Mesodermal cell (in vitro differentiated cells): ENCODE measurements around the gene MRPS30.
"Not testable (repeated sequence)": the region's sequence is repeated elsewhere in the genome, so short reads cannot be mapped to it uniquely, and the experiment has no call there.

Experiments used
- H3K27ac ChIP-seq: 2 replicates; pipeline ENCODE4 v1.7.0; 2013; ENCODE audit warnings: mild to moderate bottlenecking, low read depth, low read length, moderate library complexity; ENCODE audit not compliant: severe bottlenecking
- H3K36me3 ChIP-seq: 2 replicates; pipeline ENCODE4 v1.7.1; 2013; ENCODE audit warnings: mild to moderate bottlenecking, low read length, moderate library complexity; ENCODE audit not compliant: control insufficient read depth, insufficient read depth
- H3K4me1 ChIP-seq: one replicate; pipeline ENCODE4 v1.7.1; 2013; ENCODE audit warnings: mild to moderate bottlenecking, low read length; ENCODE audit not compliant: insufficient read depth, control insufficient read depth, poor library complexity, severe bottlenecking
- H3K4me3 ChIP-seq: 2 replicates; pipeline ENCODE4 v1.7.0; 2013; ENCODE audit warnings: low read length, control low read depth, mild to moderate bottlenecking; ENCODE audit not compliant: insufficient read depth, poor library complexity, severe bottlenecking; ENCODE audit errors: extremely low read depth
- H3K9me3 ChIP-seq: 2 replicates; pipeline ENCODE4 v1.7.1; 2013; ENCODE audit warnings: mild to moderate bottlenecking, low read length, moderate library complexity; ENCODE audit not compliant: control insufficient read depth
- WGBS, 2 experiments: methylation state at CpG; one replicate each; pipeline ENCODE4 v1.1.5; 2013; ENCODE audit warnings: missing lambda C conversion rate in 2 of 2; ENCODE audit not compliant: insufficient coverage in 2 of 2; 5-methylcytosine and 5-hydroxymethylcytosine counted together

Gene MRPS30

GRCh38 chr5:44814761-44815160 lies 6.0 kb downstream of the MRPS30 start:
- no CpG with 5 or more reads among the region's 2 CpGs for WGBS, 2 experiments
- Histone ChIP-seq H3K4me3 (no peak overlapping the region), H3K36me3 (peaks cover 51% of the 10 kb centered on the region), H3K4me1 (no peaks in the 10 kb centered on the region), H3K9me3 (no peaks in the 10 kb centered on the region), H3K27ac (no peak overlapping the region)

- H3K36me3 ChIP-seq, result peaks cover 39% of the 10 kb centered on the region
- no peaks in the 10 kb centered on the region for H3K4me1 ChIP-seq
- no peak overlapping the region for H3K27ac ChIP-seq
- no peak overlapping the region for H3K4me3 ChIP-seq
- no peaks in the 10 kb centered on the region for H3K9me3 ChIP-seq
- WGBS, 2 experiments, result 100% methylated on average over 1 of the region's 1 CpG; no CpG with 5 or more reads in 1 of the 2 experiments
Observed at GRCh38 chr5:44821164-44821563, 12.4 kb downstream of the MRPS30 start.

DNA sequence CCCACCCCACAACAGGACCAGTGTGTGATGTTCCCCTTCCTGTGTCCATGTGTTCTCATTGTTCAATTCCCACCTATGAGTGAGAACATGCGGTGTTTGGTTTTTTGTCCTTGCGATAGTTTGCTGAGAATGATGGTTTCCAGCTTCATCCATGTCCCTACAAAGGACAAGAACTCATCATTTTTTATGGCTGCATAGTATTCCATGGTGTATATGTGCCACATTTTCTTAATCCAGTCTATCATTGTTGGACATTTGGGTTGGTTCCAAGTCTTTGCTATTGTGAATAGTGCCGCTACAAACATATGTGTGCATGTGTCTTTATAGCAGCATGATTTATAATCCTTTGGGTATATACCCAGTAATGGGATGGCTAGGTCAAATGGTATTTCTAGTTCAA lies 15.9 kb downstream of the MRPS30 start:
- H3K4me1 ChIP-seq, H3K27ac ChIP-seq, H3K9me3 ChIP-seq, H3K4me3 ChIP-seq: not testable (repeated sequence)
- no CpG with 5 or more reads among the region's 3 CpGs for WGBS, 2 experiments
- H3K36me3 ChIP-seq, result peaks cover 29% of the 10 kb centered on the region

DNA sequence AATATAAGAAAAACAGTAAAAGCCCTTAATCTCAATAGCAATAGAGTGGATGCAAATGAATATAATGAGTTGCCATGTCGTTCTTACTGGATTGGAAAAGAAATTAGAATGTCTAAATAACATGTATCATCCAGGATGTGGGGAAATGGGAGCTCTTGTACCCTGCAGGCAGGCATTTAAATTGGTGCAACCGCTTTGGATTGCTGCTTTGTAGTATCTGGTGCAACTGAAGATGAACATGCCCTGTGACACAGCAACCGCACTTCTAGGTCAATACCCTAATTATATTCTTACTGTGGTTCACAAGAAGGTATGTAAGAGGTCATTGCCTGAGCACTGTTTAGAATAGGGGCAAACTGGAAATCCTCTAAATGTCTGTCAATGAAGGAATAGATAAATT lies 18.9 kb downstream of the MRPS30 start:
- H3K4me1 ChIP-seq, result no peaks in the 10 kb centered on the region
- H3K4me3 ChIP-seq, result no peak overlapping the region
- no peaks in the 10 kb centered on the region for H3K9me3 ChIP-seq
- H3K27ac ChIP-seq, result no peak overlapping the region
- 80% methylated on average over 2 of the region's 3 CpGs; no CpG with 5 or more reads in 1 of the 2 experiments for WGBS, 2 experiments
- peaks cover 9% of the 10 kb centered on the region for H3K36me3 ChIP-seq

- H3K9me3 ChIP-seq, result no peaks in the 10 kb centered on the region
- no peak overlapping the region for H3K4me3 ChIP-seq
- H3K4me1 ChIP-seq, result no peaks in the 10 kb centered on the region
- WGBS, 2 experiments, result no CpG with 5 or more reads among the region's 1 CpG
- no peak overlapping the region for H3K27ac ChIP-seq
- H3K36me3 ChIP-seq, result peaks cover 8% of the 10 kb centered on the region
Observed at GRCh38 chr5:44828719-44829118, 20.0 kb downstream of the MRPS30 start.

DNA sequence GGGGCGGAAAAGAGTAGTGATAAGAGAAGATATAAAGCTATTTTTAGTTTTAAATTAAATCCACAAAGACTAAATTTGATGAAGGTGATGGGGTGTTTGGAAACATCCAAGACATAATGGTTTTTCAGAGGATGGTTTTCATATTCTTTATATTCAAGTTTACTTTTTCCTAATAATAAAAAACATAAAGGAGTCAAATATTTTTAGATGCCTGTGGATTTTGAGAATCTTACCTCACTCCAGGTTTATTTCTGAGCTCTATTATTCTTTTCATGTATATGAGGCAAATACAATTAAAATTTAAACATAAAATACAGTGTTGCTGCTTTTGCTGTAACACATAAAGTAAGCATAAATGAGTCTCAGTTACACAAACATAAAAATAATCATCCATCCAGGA lies 22.2 kb downstream of the MRPS30 start:
- no peaks in the 10 kb centered on the region for H3K9me3 ChIP-seq
- no peaks in the 10 kb centered on the region for H3K4me1 ChIP-seq
- no CpG with 5 or more reads among the region's 1 CpG for WGBS, 2 experiments
- H3K27ac ChIP-seq, result no peak overlapping the region
- H3K4me3 ChIP-seq, result no peak overlapping the region
- peaks cover 8% of the 10 kb centered on the region for H3K36me3 ChIP-seq

DNA sequence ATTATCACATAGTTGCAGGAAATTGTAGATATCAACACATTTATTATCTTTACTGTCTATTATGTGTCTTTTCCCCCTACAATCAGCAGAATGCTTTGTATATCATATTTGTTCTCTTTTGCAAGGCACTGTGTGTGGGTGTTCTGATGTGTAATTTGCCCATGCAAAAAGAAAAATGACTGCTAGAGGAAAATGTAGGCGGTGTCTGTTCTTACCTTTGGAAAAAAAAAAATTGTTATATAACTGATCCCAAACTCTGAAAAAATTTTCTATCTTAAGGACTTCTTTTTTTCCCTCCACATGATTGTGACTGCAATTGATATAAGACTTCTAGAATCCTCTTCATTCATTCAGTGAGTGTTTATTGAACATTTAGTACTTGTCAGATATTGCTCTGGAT lies 24.5 kb downstream of the MRPS30 start:
- no peak overlapping the region for H3K4me3 ChIP-seq
- H3K27ac ChIP-seq, result no peak overlapping the region
- peaks cover 3% of the 10 kb centered on the region for H3K9me3 ChIP-seq
- WGBS, 2 experiments, result no CpG with 5 or more reads among the region's 1 CpG
- peaks cover 3% of the 10 kb centered on the region for H3K36me3 ChIP-seq
- H3K4me1 ChIP-seq, result no peaks in the 10 kb centered on the region

DNA sequence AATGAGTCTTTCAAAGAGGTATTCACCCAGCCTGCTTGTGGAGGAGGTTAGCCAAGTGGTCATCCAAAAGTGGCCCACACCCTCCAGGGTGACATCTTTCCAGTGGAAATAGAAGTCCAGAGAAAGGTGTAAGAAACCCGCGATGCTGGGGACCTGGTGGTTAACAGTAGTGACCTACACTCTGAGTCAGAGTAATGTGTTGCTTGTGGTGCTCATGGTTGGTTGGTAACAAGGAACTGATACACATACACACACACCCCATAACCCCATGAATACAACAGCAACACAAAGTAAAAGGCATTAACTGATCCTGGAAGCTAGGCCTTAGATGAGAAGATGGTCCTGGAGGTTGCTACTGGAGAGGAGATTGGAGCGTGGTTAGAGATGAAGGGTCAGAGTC lies 26.9 kb downstream of the MRPS30 start:
- no peaks in the 10 kb centered on the region for H3K4me1 ChIP-seq
- H3K27ac ChIP-seq, result no peak overlapping the region
- peaks cover 17% of the 10 kb centered on the region for H3K9me3 ChIP-seq
- WGBS, 2 experiments, result 80 to 95% methylated on average over 1 of the region's 3 CpGs
- H3K36me3 ChIP-seq, result no peaks in the 10 kb centered on the region
- no peak overlapping the region for H3K4me3 ChIP-seq

- H3K4me1 ChIP-seq, result no peaks in the 10 kb centered on the region
- no peaks in the 10 kb centered on the region for H3K36me3 ChIP-seq
- no peak overlapping the region for H3K4me3 ChIP-seq
- WGBS, 2 experiments, result 60% methylated on average over 1 of the region's 1 CpG; no CpG with 5 or more reads in 1 of the 2 experiments
- H3K27ac ChIP-seq, result no peak overlapping the region
- peaks cover 17% of the 10 kb centered on the region for H3K9me3 ChIP-seq
Observed at GRCh38 chr5:44839018-44839681, 30.4 kb downstream of the MRPS30 start.

DNA sequence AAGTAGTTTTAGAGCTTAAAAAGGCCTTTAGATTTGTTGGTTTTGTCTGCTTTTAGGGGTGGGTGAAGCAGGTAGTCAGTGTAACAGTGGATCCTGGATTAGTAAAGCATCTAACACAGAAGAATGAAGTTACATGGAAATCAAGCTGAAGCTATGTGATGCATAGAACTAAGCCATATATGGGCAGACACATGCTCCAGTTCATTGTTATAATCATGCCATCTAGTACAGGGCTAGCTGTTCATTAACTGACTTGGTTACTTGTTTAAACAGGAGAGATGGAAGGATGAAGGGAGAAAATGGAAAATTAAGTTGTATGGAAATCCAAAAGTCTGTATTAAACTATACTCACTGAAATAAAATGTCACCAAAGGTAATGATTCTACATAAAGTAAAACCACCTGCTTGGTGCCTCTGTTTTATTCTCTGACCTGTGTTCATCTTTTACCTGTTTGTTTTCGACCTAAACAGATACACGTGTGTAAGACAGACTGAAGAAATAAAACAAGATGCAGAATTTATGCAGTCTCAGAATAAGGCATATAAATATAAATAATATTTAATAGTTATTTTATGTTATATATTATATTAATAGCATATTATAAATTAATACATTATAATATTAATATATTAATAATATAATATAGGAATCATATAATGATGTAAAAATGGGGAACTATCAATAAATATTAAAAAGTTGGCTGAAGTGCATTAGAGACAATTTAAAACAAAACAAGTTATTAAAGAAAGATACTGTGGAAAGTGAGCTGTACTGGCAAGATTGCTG lies 33.9 kb downstream of the MRPS30 start:
- H3K9me3 ChIP-seq, result peaks cover 17% of the 10 kb centered on the region
- H3K4me1 ChIP-seq, result no peaks in the 10 kb centered on the region
- no CpG with 5 or more reads among the region's 2 CpGs for WGBS, 2 experiments
- H3K36me3 ChIP-seq, result no peaks in the 10 kb centered on the region
- H3K27ac ChIP-seq, result no peak overlapping the region
- H3K4me3 ChIP-seq, result no peak overlapping the region

DNA sequence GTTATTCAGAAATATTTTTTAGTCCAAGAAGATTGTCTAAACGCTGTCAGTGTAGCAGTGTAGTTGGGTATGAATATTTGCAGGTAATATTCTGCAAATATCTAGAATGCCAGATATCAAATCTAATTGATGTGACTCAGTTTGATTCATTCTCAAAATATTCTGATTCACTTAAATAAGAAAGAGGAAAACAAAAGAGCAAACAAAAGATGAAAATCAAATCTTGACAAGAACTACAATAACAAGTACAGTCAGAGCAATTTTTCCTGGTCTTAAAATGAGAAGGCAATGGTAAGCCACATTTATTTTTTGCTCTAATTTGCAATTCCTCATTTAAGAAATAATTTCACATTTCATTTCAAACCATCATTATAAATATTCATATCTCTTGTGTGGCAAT lies 36.0 kb downstream of the MRPS30 start:
- Histone ChIP-seq H3K4me1 (no peaks in the 10 kb centered on the region), H3K27ac (no peak overlapping the region)
- WGBS, 2 experiments, result no CpG with 5 or more reads among the region's 1 CpG

More for the DNA sequence above, 36.0 kb downstream of the MRPS30 start:
- Histone ChIP-seq H3K4me3 (no peak overlapping the region), H3K36me3 (no peaks in the 10 kb centered on the region), H3K9me3 (no peaks in the 10 kb centered on the region)
